Superior temporal gyrus (tissue), 1 donor: ENCODE measurements around the gene PAPSS1.
"Not testable (repeated sequence)": the region's sequence is repeated elsewhere in the genome, so short reads cannot be mapped to it uniquely, and the experiment has no call there.

ENCODE experiments used
- DNase-seq: peaks from one replicate; pipeline ENCODE4 v3.0.0-alpha.2; 2016; ENCODE audit errors: extremely low spot score

The PAPSS1 gene

DNA sequence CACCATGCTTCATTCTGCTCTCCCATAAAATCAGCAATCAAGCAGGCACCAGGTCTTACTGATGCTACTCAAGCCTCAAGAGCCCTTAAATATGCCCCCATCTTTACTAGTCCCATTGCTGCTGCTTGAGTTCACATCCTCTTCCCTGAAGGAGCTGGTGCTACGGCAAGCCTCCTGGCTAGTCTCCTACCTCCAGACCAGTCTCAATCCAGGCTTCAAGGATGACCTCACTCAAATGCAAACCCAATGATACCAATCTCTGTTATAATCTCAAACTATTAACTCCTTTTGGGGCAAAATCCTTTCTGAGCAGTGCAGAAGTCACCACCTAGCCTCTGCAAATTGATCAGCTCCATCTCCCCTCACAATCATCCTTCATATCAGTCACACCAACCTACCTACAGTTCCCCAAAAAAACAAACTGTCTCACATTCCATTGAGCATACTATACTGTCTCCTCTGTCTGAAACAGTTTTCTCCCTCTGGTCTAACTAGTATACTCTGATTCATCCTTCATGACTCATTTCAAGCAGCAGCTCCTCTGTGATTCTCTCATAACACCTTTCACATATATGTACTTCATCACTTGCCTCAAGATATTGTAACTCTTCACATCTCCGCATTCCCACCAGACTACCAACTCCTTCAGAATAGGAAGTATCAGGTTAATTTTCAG lies 30.0 kb downstream of the PAPSS1 start:
- DNase-seq = peak; percentile 33

- no peak for DNase-seq
Observed at GRCh38 chr4:107688421-107688820, 31.6 kb downstream of the PAPSS1 start.

- no peak for DNase-seq
Observed at GRCh38 chr4:107685740-107686139, 34.3 kb downstream of the PAPSS1 start.

- DNase-seq = no peak
Observed at GRCh38 chr4:107683873-107684272, 36.2 kb downstream of the PAPSS1 start.

DNA sequence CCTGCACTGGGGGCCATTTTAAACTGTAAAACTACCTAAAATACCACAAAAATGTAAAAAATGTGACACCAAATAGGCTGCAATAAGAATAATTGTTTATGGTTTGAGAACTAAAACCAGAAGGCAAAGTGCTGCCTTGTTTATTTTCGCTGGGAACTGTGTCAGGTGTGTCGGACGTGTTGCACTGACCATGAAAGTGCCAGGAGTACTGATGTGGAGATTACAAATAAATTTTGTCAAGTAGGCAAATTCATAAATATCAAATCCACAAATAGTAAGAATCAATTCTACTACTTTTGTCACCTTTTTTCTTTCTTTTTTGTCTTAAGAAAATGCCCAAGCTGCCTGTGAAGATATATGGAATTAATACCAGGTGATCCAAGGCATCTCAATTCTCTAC lies 37.7 kb downstream of the PAPSS1 start:
- no peak for DNase-seq

- no peak for DNase-seq
Observed at GRCh38 chr4:107669068-107669467, 51.0 kb downstream of the PAPSS1 start.

DNA sequence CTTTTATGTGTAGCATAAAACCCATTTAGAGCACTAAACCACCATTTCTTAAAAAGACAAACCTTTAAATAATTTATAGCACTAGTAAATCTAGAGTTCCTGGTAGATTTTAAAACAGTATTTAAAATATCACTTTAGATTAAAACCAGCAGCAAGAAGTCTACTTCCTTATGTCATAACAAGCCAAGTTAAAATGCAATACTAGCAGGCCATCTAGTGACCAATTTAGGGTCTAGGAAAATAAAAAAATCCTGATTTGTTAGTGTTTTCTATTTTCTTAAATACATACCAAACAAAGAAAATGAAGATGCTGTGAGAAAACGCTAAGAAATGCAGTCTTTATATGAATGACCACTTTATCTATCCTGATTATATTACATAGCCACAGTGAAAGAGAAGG lies 53.9 kb downstream of the PAPSS1 start:
- peak; percentile 70 for DNase-seq

DNA sequence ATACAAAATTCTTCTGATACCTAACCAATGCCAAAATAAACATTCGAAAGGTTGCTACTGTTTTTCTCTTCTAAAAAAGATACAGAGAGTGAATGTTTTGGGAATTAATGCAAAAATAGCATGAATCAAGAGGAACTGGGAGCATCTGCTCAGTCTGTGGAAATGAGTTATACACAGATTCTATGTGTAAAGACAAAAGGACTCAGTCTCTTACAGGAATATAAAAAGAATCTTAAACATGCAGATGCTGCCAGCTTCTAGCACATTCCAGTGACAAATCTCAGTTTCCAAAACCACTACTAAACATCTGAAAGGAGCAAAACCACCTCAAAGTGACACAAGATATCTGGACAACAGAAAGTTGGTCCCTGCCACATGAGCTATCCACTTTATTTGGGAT lies 55.0 kb downstream of the PAPSS1 start:
- peak; percentile 42 for DNase-seq

DNA sequence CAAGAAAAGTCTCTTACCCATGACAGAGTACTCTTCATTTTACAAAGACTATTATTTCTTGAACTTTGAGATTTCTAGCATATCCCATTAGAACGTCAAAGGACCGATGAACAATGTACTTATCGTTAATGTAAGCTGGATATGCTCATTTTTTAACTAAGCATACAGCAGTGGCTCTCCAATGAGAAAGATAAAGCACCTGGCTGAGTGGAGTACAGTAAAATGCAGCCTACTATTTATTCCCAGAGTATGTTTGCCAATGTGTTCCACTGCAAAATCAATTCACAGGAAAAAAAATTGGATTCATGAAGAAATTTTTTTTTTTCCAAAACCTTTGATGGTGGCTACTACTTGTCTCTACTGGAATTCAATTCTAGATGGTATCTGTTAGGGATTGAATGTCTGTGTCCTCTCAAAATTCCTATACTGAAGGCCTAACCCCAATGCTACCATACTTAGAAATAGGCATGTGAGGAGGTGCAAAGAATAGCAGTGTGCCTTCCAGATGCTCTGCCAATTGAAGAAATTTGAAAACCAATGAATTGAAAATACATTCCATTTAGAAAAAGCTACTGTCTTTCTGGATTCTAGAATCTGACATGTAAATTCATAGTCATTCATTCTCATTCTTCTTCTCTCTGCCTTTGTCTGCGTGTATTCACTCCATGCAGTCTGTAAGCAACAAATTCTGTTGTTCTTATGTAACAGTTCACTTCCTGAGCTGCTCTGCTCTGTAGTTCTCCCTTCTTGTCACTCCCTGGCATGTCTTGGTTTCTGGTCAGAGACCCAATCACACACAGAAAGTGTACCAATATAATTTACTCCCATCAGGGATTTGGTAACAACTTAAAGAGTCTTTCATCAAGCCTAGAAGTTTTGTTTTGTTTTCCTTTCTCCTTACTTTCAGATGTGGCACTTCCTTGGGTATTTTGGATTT lies 61.4 kb downstream of the PAPSS1 start:
- DNase-seq = no peak

- DNase-seq = no peak
Observed at GRCh38 chr4:107655289-107655688, 64.7 kb downstream of the PAPSS1 start.

- no peak for DNase-seq
Observed at GRCh38 chr4:107654694-107655093, 65.3 kb downstream of the PAPSS1 start.

- DNase-seq = not testable (repeated sequence)
Observed at GRCh38 chr4:107651408-107651807, 68.6 kb downstream of the PAPSS1 start.

DNA sequence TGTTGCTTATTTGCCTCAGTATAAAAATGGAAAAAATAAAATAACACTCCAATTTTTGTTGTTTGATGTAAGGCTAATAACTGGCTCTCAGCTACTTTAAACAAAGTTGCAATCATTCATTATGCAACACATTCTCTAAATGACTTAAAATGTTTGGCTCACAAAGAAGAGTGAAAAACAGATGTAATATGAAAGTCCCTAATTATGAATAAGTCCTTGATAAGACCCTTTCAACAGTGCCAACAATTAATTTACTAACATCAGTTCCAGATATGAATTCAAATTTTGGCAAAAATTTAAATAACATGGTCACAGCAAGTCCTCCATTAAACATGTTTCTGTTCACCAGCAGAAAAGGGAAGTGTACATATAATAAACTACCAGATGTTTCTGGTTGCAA lies 69.8 kb downstream of the PAPSS1 start:
- DNase-seq = no peak

GRCh38 chr4:107648178-107648991 lies 71.6 kb downstream of the PAPSS1 start:
- DNase-seq = no peak

- no peak for DNase-seq
Observed at GRCh38 chr4:107647591-107647990, 72.4 kb downstream of the PAPSS1 start.

DNA sequence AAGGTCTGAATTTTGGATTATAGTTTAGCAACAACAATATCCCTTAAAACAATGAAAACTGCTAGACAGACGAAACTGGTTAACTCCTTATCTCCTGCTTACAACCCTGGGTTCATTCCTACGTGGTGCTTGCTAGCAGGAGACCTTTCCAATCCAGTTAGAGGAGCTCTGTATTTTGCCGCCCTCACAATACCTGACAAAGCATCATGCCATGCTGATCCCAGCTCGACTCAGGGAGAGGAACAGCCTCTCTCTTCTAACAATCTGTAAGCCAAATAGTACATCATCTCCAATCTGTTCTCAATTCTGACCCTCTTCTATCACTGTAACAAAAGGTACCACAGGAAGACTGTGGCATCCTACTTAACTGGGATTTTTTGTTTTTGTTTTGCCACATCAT lies 74.4 kb downstream of the PAPSS1 start:
- DNase-seq = no peak

DNA sequence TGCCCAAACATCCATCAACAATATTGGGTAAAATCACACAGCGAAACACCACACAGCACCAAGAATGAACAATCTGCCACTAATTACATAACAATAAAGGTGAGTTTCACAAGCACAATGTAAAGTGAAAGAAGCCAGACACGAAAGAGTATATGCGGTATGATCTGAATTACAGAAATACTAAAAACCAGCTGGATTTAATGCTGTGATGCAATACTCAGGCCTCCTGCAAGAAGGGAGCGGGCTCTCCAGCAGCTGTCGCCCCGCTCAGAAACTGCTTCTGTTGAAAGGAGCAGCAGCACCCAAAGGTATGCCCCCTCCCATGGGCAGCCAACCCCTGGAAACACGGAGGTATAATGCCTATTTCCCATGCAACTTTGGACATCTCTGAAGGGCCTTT lies 77.0 kb downstream of the PAPSS1 start:
- DNase-seq = no peak

DNA sequence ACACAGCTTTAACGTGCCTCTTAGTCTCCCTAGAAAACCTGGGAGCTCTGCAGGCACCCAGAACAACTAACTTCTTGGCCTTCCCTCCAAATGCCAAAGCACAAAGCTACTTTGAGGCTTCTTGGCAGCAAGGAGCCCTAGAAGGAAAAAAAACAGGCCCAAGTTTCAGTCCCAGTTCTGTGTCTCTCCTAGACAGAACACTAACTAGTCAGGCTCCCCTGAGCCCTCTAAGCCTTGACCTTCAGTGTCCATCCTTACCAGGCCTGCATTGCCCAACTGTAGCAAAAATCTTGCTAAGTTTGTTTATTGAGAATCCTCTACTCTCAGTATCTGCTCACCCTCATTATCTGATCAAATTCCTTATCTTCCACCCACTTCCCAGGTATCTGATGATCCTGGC lies 79.2 kb downstream of the PAPSS1 start:
- no peak for DNase-seq

DNA sequence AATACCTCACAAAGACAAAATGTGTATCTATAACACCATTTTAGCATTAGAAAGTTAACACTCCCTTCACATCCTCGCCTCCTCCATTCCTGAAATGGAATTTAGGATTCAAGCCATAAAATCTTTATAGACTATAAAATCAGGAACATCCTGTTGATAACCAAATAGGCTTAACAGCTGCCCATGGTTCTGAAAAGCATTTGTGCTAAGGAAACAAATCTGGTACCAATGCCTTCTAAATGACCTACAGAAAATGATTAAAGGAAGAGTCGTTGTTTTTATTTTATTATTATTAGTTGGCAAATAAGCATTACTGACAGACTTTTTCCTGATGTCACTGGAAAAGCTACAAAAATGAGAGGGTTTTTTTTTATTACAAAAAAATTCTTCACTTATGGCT lies 79.8 kb downstream of the PAPSS1 start:
- peak; percentile 41 for DNase-seq

DNA sequence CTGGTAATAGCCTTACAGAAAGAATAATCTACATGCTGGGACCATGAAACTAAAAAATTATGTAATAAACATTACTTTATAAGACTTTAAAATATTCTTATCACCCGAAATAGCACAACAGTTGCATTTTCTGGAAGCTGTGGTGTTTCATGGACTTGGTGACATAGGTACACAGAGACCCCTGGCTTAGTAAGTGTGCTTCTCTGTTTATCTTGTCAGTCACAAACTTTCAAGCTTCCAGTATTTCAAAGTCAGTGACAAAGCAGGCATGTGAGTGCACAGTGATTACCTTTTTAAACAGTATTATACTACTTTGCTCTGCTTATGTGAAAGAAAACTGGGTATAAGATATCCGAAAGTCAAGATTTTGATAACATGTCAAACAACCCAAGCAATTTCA lies 84.3 kb downstream of the PAPSS1 start:
- no peak for DNase-seq

- DNase-seq = no peak
Observed at GRCh38 chr4:107631560-107631959, 88.5 kb downstream of the PAPSS1 start.

- no peak for DNase-seq
Observed at GRCh38 chr4:107630185-107630705, 89.8 kb downstream of the PAPSS1 start.
